Hepatocyte (in vitro differentiated cells): ENCODE data around the gene ENPP6. TPM values are rescaled to one million over a fixed set of nuclear protein-coding genes. Genes with fewer than 3 reads are reported as not detected.

ENCODE experiments used
- DNase-seq: peaks from one replicate; pipeline ENCODE4 v3.0.0-alpha.2; 2016; ENCODE audit warnings: low spot score
- H2AFZ ChIP-seq: fragments of 200-600 bp; sonication (generic); 2 replicates; pipeline ENCODE4 v1.6.0; 2016; ENCODE audit warnings: antibody characterized with exemption, mild to moderate bottlenecking
- H3K27ac ChIP-seq: fragments of 200-600 bp; sonication (generic); 2 replicates; pipeline ENCODE4 v1.5.1; 2016; ENCODE audit warnings: mild to moderate bottlenecking
- H3K27me3 ChIP-seq: fragments of 200-600 bp; sonication (generic); 2 replicates; pipeline ENCODE4 v1.6.1; 2016
- H3K36me3 ChIP-seq: fragments of 200-600 bp; sonication (generic); replicated peaks from 2 replicates; pipeline ENCODE4 v1.5.1; 2016; ENCODE audit warnings: low read depth; ENCODE audit not compliant: insufficient read depth
- H3K4me1 ChIP-seq: fragments of 200-600 bp; sonication (generic); 2 replicates; pipeline ENCODE4 v1.5.1; 2016; ENCODE audit warnings: mild to moderate bottlenecking, moderate library complexity; ENCODE audit not compliant: insufficient read depth
- H3K4me2 ChIP-seq: fragments of 200-600 bp; sonication (generic); 2 replicates; pipeline ENCODE4 v1.6.0; 2016
- H3K4me3 ChIP-seq: fragments of 200-600 bp; sonication (generic); 2 replicates; pipeline ENCODE4 v1.5.1; 2016; ENCODE audit warnings: mild to moderate bottlenecking
- H3K79me2 ChIP-seq: fragments of 200-600 bp; sonication (generic); 2 replicates; pipeline ENCODE4 v1.6.0; 2017; ENCODE audit warnings: mild to moderate bottlenecking
- H3K9me2 ChIP-seq: fragments of 200-600 bp; sonication (generic); replicated peaks from 2 replicates; pipeline ENCODE4 v1.6.0; 2017; ENCODE audit warnings: mild to moderate bottlenecking; ENCODE audit not compliant: insufficient read depth
- H3K9me3 ChIP-seq: fragments of 200-600 bp; sonication (generic); 2 replicates; pipeline ENCODE4 v1.5.1; 2016; ENCODE audit warnings: low read depth, mild to moderate bottlenecking
- H4K20me1 ChIP-seq: fragments of 200-600 bp; sonication (generic); 2 replicates; pipeline ENCODE4 v1.6.0; 2016; ENCODE audit warnings: mild to moderate bottlenecking; ENCODE audit not compliant: insufficient read depth, poor library complexity, severe bottlenecking
- CTCF ChIP-seq: fragments of 200-600 bp; sonication (generic); IDR thresholded peaks from 2 replicates; pipeline ENCODE4 v1.5.1; 2016; ENCODE audit warnings: antibody characterized with exemption, mild to moderate bottlenecking; ENCODE audit not compliant: poor library complexity
- EZH2 ChIP-seq: fragments of 200-600 bp; sonication (generic); IDR thresholded peaks from 2 replicates; pipeline ENCODE4 v1.6.1; 2016; ENCODE audit warnings: antibody characterized with exemption, mild to moderate bottlenecking, borderline replicate concordance
- EZH2phosphoT487 ChIP-seq: fragments of 200-600 bp; sonication (generic); IDR thresholded peaks from one replicate; pipeline ENCODE4 v1.6.1; 2018; ENCODE audit warnings: antibody characterized with exemption, mild to moderate bottlenecking, low read depth, moderate library complexity; ENCODE audit not compliant: unreplicated experiment, severe bottlenecking
- WGBS: methylation state at CpG from one replicate; pipeline ENCODE4 v1.1.6; 2016; ENCODE audit warnings: low lambda C conversion rate; ENCODE audit errors: missing lambda C conversion rate; 5-methylcytosine and 5-hydroxymethylcytosine counted together
- polyA plus RNA-seq: library from polyadenylated mRNA; unstranded; fragments of >200 nt; fragmentation: Nextera tagmentation; extraction: Ambion mirVana; gene quantifications from 2 replicates; pipeline ENCODE4 v1.2.1, GENCODE V29; 2016
- total RNA-seq: library from RNA; depleted of rRNA; stranded (reverse); fragments of >200 nt; gene quantifications from 2 replicates; pipeline ENCODE4 v1.2.3, GENCODE V29; 2014

Gene ENPP6
- total and polyA plus RNA-seq, 2 experiments from 2014 or later = 0.03 TPM; not detected in 1

GRCh38 chr4:184162596-184162995 is 55.1 kb downstream of the ENPP6 start:
- Histone ChIP-seq H3K79me2 (no peaks in the 10 kb centered on the region), H3K9me3 (no peaks in the 10 kb centered on the region), H2AFZ (no peak overlapping the region), H3K4me1 (peaks cover 11% of the 10 kb centered on the region), H3K4me2 (no peak overlapping the region), H3K27ac (no peak overlapping the region), H3K9me2 (no peaks in the 10 kb centered on the region), H3K27me3 (peaks cover 10% of the 10 kb centered on the region), H3K36me3 (no peaks in the 10 kb centered on the region), H4K20me1 (no peaks in the 10 kb centered on the region), H3K4me3 (no peak overlapping the region)
- TF ChIP-seq CTCF (no peak), EZH2phosphoT487 (no peak), EZH2 (no peak)
- 85% methylated on average over 5 of the region's 5 CpGs for WGBS
- DNase-seq = no peak

- H3K9me3 ChIP-seq = no peaks in the 10 kb centered on the region
- WGBS = 98% methylated on average over 2 of the region's 2 CpGs
- no peak for DNase-seq
- no peak overlapping the region for H3K27ac ChIP-seq
- H3K9me2 ChIP-seq = no peaks in the 10 kb centered on the region
- no peaks in the 10 kb centered on the region for H3K36me3 ChIP-seq
- no peak overlapping the region for H3K4me3 ChIP-seq
- no peaks in the 10 kb centered on the region for H4K20me1 ChIP-seq
- H3K4me2 ChIP-seq = no peak overlapping the region
- H3K79me2 ChIP-seq = no peaks in the 10 kb centered on the region
- no peaks in the 10 kb centered on the region for H3K27me3 ChIP-seq
- H3K4me1 ChIP-seq = no peaks in the 10 kb centered on the region
- no peak overlapping the region for H2AFZ ChIP-seq
- no peak for TF ChIP-seq CTCF
- no peak for TF ChIP-seq EZH2phosphoT487
- TF ChIP-seq EZH2 = no peak
These were observed 60.4 kb downstream of the ENPP6 start for GRCh38 chr4:184157322-184157721.

GRCh38 chr4:184156163-184156920 is 61.3 kb downstream of the ENPP6 start:
- Histone ChIP-seq H4K20me1 (no peaks in the 10 kb centered on the region), H3K4me2 (no peak overlapping the region), H3K9me3 (no peaks in the 10 kb centered on the region), H3K4me1 (no peaks in the 10 kb centered on the region), H3K36me3 (no peaks in the 10 kb centered on the region), H3K79me2 (no peaks in the 10 kb centered on the region), H3K9me2 (no peaks in the 10 kb centered on the region), H3K4me3 (no peak overlapping the region), H2AFZ (no peak overlapping the region), H3K27me3 (no peaks in the 10 kb centered on the region), H3K27ac (no peak overlapping the region)
- no peak for DNase-seq
- TF ChIP-seq CTCF = no peak
- no peak for TF ChIP-seq EZH2phosphoT487
- TF ChIP-seq EZH2 = no peak
- WGBS = 82% methylated on average over 10 of the region's 10 CpGs
